Measurements from ENCODE around the gene PITX1. TPM values are rescaled to one million over a fixed set of nuclear protein-coding genes. Genes with fewer than 3 reads are reported as not detected.

PITX1 gene
- total RNA-seq, 1 donor from 2014 or later, result not detected

GRCh38 chr5:135056316-135057030 lies 22.4 kb upstream of the PITX1 start:
- Mint-ChIP-seq H3K4me3 (no peak overlapping the region), H3K27ac (no peak overlapping the region), H3K9me3 (no peaks in the 10 kb centered on the region), H3K36me3 (no peaks in the 10 kb centered on the region), H3K4me1 (peaks cover 10% of the 10 kb centered on the region), H3K27me3 (ENCODE audit: insufficient read depth, low read depth) (peaks cover 37% of the 10 kb centered on the region)
- Histone ChIP-seq H3K9ac (no peak overlapping the region), H4K20me1 (ENCODE audit: low read depth) (no peaks in the 10 kb centered on the region), H3K36me3 (no peaks in the 10 kb centered on the region), H3K79me2 (ENCODE audit: low read depth) (no peaks in the 10 kb centered on the region), H3K4me1 (no peaks in the 10 kb centered on the region), H2AFZ (replicated peaks) (no peak overlapping the region), H3K27me3 (peaks cover 100% of the 10 kb centered on the region), H3K4me3 (no peak overlapping the region), H3K4me2 (no peak overlapping the region), H3K27ac (no peak overlapping the region), H3F3A (ENCODE audit: low read depth) (no peaks in the 10 kb centered on the region), H3K9me3 (ENCODE audit: low read depth) (no peaks in the 10 kb centered on the region)
- no peak for DNase-seq (ENCODE audit: low spot score)
- TF ChIP-seq EZH2phosphoT487 (IDR thresholded peaks at IDR 0.05) (no peak), EZH2 (IDR thresholded peaks at IDR 0.05) (no peak), CTCF (IDR thresholded peaks at IDR 0.05) (no peak)

GRCh38 chr5:135055396-135055795 lies 21.4 kb upstream of the PITX1 start:
- no peak for DNase-seq (ENCODE audit: low spot score)
- Histone ChIP-seq H3K79me2 (ENCODE audit: low read depth) (no peaks in the 10 kb centered on the region), H3K4me1 (peaks cover under 1% of the 10 kb centered on the region), H3K9me3 (ENCODE audit: low read depth) (no peaks in the 10 kb centered on the region), H3K27me3 (peaks cover 100% of the 10 kb centered on the region), H3K36me3 (no peaks in the 10 kb centered on the region), H3K9ac (no peak overlapping the region), H4K20me1 (ENCODE audit: low read depth) (peaks cover 10% of the 10 kb centered on the region), H2AFZ (replicated peaks) (no peak overlapping the region), H3K27ac (no peak overlapping the region), H3K4me3 (no peak overlapping the region), H3F3A (ENCODE audit: low read depth) (no peaks in the 10 kb centered on the region), H3K4me2 (no peak overlapping the region)
- H3K9me3 Mint-ChIP-seq, result no peaks in the 10 kb centered on the region
- H3K27ac Mint-ChIP-seq, result no peak overlapping the region
- H3K36me3 Mint-ChIP-seq, result no peaks in the 10 kb centered on the region
- TF ChIP-seq EZH2 (IDR thresholded peaks at IDR 0.05) (no peak), CTCF (IDR thresholded peaks at IDR 0.05) (no peak), EZH2phosphoT487 (IDR thresholded peaks at IDR 0.05) (no peak)
- H3K27me3 Mint-ChIP-seq (ENCODE audit: insufficient read depth, low read depth), result peaks cover 40% of the 10 kb centered on the region
- H3K4me3 Mint-ChIP-seq, result no peak overlapping the region
- peaks cover 15% of the 10 kb centered on the region for H3K4me1 Mint-ChIP-seq

GRCh38 chr5:135054546-135054945 lies 20.5 kb upstream of the PITX1 start:
- H3K27ac Mint-ChIP-seq, result no peak overlapping the region
- H4K20me1 ChIP-seq (ENCODE audit: low read depth), result peaks cover 14% of the 10 kb centered on the region
- no peak overlapping the region for H3K9ac ChIP-seq
- no peaks in the 10 kb centered on the region for H3F3A ChIP-seq (ENCODE audit: low read depth)
- H2AFZ ChIP-seq (replicated peaks), result no peak overlapping the region
- H3K9me3 Mint-ChIP-seq, result no peaks in the 10 kb centered on the region
- H3K79me2 ChIP-seq (ENCODE audit: low read depth), result no peaks in the 10 kb centered on the region
- TF ChIP-seq CTCF (IDR thresholded peaks at IDR 0.05), result no peak
- no peak for TF ChIP-seq EZH2phosphoT487 (IDR thresholded peaks at IDR 0.05)
- TF ChIP-seq EZH2 (IDR thresholded peaks at IDR 0.05), result no peak
- H3K36me3 Mint-ChIP-seq, result no peaks in the 10 kb centered on the region
- peaks cover 100% of the 10 kb centered on the region for H3K27me3 ChIP-seq
- H3K36me3 ChIP-seq, result no peaks in the 10 kb centered on the region
- H3K4me1 Mint-ChIP-seq, result peaks cover 15% of the 10 kb centered on the region
- H3K27ac ChIP-seq, result no peak overlapping the region
- H3K27me3 Mint-ChIP-seq (ENCODE audit: insufficient read depth, low read depth), result peaks cover 42% of the 10 kb centered on the region
- H3K4me3 ChIP-seq, result no peak overlapping the region
- H3K4me2 ChIP-seq, result no peak overlapping the region
- no peaks in the 10 kb centered on the region for H3K9me3 ChIP-seq (ENCODE audit: low read depth)
- peaks cover 5% of the 10 kb centered on the region for H3K4me1 ChIP-seq
- no peak for DNase-seq (ENCODE audit: low spot score)
- H3K4me3 Mint-ChIP-seq, result no peak overlapping the region

Measured in neural progenitor cell (in vitro differentiated cells).